Stimulated activated CD8-positive, alpha-beta memory T cell treated with anti-CD3 and anti-CD28 coated beads, Interleukin-15, amount 100 ng/mL, for 1 hour (primary cell): ENCODE measurements around the gene HELZ.
"Not testable (repeated sequence)": the region's sequence is repeated elsewhere in the genome, so short reads cannot be mapped to it uniquely, and the experiment has no call there.

Experiments
- DNase-seq: peaks from one replicate; pipeline ENCODE4 v3.0.0-alpha.2; 2020; ENCODE audit warnings: low read depth

Gene HELZ

GRCh38 chr17:67227488-67227887 is 17.5 kb downstream of the HELZ start:
- no peak for DNase-seq

DNA sequence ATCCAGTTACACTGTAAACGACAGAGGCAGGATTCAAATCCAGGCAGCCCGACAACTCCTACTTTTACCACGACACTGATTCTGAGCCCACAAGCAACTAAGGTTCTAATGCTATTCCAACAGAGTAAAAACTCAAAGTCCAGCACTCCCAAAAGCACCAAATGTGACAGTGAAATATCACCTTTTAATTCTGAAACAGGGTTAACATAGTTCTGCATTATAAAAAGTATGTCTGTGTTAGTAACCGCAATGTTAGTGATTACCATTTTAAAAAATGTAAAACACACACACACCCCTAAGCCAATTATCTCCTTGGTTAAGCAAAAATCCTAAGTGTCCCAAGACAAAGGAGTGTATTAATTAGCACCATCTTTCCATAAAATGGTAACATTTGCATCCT is 19.7 kb downstream of the HELZ start:
- no peak for DNase-seq

- no peak for DNase-seq
These were observed 20.3 kb downstream of the HELZ start for GRCh38 chr17:67224736-67225135.

GRCh38 chr17:67223924-67224323 is 21.1 kb downstream of the HELZ start:
- no peak for DNase-seq

DNA sequence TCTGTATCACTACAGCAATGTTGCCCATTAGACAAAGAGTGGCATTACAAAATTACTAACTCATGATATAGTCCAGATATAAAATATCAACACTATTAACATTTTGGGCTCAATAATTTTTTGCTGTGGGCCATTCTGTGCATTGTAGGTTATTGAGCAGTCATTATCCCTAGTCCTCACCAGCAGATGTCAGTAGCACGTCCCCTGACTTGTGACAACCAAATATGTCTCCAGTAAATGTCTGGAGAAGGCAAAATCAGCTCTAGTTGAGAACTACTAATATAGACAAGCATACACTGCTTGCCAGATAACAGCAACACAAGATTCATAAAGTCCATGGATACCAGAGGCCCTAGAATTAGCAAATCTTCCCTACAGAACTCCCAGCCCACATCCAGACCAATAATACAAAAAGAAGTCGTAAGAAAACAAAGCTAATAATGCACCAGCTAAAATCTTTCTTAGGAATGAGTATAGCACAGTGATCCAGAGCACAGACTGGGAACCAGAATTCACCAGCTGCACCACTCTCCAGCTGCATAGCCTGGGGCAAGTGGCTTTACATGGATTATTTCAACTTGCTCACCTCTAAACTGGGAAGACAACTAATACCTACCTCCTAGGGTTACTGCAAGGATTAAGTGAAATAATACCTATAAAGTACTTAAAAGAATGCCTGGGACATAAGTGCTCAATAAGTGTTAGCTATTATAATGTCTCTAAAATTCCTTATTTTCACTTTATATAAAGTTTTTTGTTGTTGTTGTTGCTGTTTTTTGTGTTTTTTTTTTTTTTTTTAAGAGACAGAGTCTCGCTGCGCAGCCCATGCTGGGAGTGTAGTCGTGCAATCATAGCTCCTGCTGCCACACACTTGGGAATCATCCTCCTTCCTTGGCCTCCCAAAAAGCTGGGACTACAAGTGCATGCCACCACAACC is 23.7 kb downstream of the HELZ start:
- DNase-seq: no peak

- no peak for DNase-seq
These were observed 26.5 kb downstream of the HELZ start for GRCh38 chr17:67218385-67218950.

- DNase-seq: no peak
These were observed 27.6 kb downstream of the HELZ start for GRCh38 chr17:67217446-67217845.

DNA sequence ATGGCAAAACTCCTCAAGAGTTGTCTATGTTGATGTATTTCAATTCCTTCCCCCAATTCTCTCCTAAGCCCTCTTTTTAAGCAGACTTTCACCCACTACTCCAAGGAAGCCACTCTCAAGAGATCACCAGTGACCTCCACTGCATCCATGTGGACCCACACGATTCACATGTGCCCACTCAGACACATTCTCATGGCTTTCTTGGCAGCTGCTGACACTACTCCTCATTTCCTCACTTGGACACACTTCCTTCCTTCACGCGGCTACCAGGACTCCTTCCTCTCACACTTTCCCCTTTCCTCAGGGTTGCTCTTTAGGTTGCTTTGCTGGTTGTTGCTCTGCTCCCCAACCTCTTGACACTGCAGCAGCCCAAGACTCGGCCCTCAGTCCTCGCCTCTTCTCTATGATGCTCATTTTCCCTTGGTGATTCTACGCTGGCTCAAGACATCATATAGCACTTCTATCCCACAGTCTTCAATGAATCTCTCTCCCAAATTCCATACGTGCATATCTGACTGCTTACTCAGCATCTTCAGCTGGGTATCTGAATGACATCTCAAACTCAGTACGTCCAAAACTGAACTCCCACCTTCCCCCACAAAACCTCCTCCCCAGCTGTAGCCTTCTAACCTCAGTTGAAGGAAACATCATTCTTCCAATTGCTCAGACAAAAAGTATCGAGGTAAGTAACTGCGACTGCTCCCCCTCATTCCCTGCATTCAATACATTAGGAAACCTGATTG is 28.2 kb downstream of the HELZ start:
- DNase-seq: no peak

- DNase-seq: no peak
These were observed 29.0 kb downstream of the HELZ start for GRCh38 chr17:67215991-67216421.

DNA sequence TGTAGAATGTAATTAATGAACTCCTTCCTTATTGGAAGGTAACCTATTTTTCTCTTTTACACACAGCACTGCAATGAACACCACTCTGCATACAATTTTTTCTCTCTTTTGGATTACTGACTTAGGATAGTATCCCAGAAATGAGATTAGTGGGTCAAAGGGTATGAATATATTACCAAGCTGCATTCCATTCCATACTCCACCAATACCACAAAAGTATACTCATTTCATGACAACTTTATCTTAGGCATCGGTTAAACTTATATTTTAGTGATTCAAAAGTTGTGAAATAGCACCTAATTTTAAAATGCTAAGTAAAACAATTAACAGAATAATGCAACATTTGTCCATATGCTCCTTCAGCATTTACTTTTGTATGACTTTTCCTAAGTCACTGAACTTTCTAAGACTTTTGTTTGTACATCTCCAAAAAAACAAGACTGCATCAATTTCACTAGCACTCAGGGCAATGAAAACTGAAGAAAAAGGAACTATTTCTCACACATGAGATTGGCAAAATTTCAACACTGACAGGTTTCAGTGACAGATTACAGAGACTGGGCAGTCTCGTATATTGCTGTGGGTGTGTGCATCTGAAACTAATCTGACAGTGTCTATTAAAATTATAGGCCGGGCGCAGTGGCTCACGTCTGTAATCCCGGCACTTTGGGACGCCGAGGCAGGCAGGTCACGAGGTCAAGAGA is 32.1 kb downstream of the HELZ start:
- DNase-seq: no peak

DNA sequence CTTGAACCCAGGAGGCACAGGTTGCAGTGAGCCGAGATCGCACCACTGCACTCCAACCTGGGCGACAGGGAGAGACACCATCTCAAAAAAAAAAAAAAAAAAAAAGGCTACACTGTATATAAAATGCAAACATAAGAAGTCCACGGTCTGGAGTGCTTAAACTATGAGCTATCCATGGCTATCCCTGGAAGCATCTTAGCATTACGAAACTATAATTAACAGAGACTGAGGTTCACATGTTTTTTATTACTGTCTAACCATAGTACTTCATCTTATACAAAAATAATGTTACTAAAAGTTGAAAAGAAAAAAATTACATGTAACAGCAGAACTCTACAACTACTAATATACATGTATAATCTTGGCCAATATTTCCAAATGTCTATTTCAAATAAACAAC is 32.8 kb downstream of the HELZ start:
- no peak for DNase-seq

GRCh38 chr17:67211742-67212141 is 33.3 kb downstream of the HELZ start:
- DNase-seq: no peak

GRCh38 chr17:67210915-67211314 is 34.1 kb downstream of the HELZ start:
- DNase-seq: no peak

DNA sequence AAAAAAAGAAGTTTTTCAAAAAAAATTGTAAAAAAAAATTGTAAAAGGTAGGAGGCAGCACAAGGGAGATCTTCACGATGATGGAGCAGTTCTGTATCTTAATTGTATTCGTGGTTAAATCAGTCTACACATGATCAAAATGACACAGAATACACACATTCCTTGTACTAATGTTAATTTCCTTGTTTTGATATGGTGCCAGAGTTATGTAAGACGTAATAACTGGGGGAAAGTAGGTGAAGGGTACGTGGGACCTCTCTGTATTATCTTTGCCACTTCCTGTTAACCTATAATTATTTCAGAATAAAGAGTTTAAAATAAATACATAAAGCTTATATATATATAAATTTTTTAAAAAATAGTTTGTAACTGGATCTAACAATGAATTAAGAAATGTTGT is 36.8 kb downstream of the HELZ start:
- DNase-seq: no peak

- DNase-seq: no peak
These were observed 41.2 kb downstream of the HELZ start for GRCh38 chr17:67203818-67204217.

- no peak for DNase-seq
These were observed 42.5 kb downstream of the HELZ start for GRCh38 chr17:67202503-67202902.

DNA sequence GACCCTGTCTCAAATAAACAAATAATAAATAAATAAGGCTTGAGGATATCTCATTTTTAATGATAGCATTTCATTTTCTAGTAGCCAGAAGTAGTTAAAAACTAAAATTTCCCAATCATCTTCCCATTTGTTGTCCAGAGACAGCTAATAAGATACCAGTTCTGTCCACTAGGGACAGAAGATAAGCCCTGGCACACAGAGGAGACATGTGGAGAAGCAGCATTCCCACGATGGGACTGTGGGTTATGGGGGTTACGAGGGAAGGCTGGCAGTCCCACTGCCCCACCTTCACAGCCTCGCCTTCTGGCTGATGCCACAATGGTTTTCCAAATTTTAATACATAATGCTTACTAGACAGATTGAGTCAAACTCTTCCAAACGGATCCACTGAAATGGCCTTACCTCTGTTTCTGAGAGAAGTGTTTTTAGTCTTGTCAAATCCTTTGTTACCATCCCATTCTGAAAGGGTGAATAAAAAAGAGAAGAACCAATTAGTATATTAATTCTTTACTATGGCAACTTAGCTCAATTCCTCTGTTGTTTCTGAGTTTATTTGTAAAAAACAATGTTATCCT is 44.2 kb downstream of the HELZ start:
- DNase-seq: no peak

GRCh38 chr17:67198131-67198530 is 46.9 kb downstream of the HELZ start:
- no peak for DNase-seq

- DNase-seq: not testable (repeated sequence)
These were observed 48.0 kb downstream of the HELZ start for GRCh38 chr17:67197023-67197422.

DNA sequence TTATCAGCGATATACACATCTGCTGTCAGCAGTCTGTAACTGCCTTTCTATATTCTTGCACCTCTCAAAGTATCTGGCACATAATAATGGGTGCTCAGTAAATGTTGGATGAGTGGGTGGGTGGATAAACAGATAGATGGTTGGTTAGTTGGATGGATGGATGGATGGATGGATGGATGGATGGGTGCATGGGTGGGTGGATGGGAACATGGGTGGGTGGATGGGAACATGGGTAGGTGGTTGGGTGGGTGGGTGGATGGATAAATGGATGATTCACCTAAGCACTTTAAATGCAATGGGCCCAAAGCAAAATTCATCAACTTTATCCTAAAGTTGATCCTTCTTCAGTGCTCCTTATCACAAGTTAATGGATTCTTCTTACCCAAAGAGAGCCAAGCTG is 48.6 kb downstream of the HELZ start:
- no peak for DNase-seq

DNA sequence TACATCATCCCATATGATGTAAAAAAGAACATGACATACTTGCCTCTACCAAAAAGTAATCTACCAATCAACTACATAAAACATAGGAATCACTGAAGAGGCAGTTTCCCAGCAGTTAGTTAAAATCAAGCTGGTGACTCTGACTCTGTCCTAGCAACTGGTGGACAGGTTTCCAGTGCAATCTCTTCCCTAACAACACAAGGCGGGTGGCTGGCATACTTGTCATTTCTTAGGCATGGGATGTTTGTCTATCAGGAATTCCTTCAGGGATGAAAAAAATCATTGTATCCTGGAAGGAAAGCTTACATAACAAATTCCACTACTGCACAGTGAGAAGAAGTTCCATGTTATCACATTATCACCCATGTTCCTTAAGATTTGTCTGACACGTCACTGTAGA is 50.9 kb downstream of the HELZ start:
- no peak for DNase-seq

- no peak for DNase-seq
These were observed 57.1 kb downstream of the HELZ start for GRCh38 chr17:67187927-67188326.
